CD4-positive, alpha-beta T cell treated with Interleukin-6 at 100 ng/mL for 8 hours (primary cell): ENCODE results near the gene PMEL.

Source experiments
- DNase-seq: peaks from one replicate; pipeline ENCODE4 v3.0.0-alpha.2; 2020; ENCODE audit warnings: mixed read lengths, low spot score

The PMEL gene

GRCh38 chr12:55942055-55942454 lies 23.8 kb downstream of the PMEL start:
- no peak for DNase-seq

- DNase-seq = peak; percentile 86
Measured at GRCh38 chr12:55940065-55940732, 25.6 kb downstream of the PMEL start.

GRCh38 chr12:55938826-55939501 lies 26.9 kb downstream of the PMEL start:
- no peak for DNase-seq

GRCh38 chr12:55937981-55938380 lies 27.9 kb downstream of the PMEL start:
- DNase-seq = no peak

- no peak for DNase-seq
Measured at GRCh38 chr12:55935738-55936151, 30.1 kb downstream of the PMEL start.

- no peak for DNase-seq
Measured at GRCh38 chr12:55934773-55935172, 31.1 kb downstream of the PMEL start.

- no peak for DNase-seq
Measured at GRCh38 chr12:55933799-55934742, 31.8 kb downstream of the PMEL start.

- DNase-seq = no peak
Measured at GRCh38 chr12:55933169-55933798, 32.6 kb downstream of the PMEL start.

GRCh38 chr12:55932551-55932910 lies 33.3 kb downstream of the PMEL start:
- DNase-seq = peak; percentile 67

- DNase-seq = peak; percentile 36
Measured at GRCh38 chr12:55931780-55932550, 33.9 kb downstream of the PMEL start.

- no peak for DNase-seq
Measured at GRCh38 chr12:55931317-55931779, 34.5 kb downstream of the PMEL start.

GRCh38 chr12:55930771-55931316 lies 35.0 kb downstream of the PMEL start, which contains the start of gene DGKA:
Gene DGKA, plus strand, starts transcription at chr12:55931162. Its CDS starts 5,342 bp downstream, at chr12:55936504.
- peak; percentile 88 for DNase-seq

GRCh38 chr12:55929306-55929791 lies 36.5 kb downstream of the PMEL start:
- DNase-seq = peak; percentile 96

GRCh38 chr12:55927588-55928502 lies 38.0 kb downstream of the PMEL start, which contains the start of gene PYM1:
Gene PYM1, minus strand, starts transcription at chr12:55927894. Its CDS starts 133 bp downstream, at chr12:55927761.
- peak; percentile 77 for DNase-seq

GRCh38 chr12:55926738-55927587 lies 38.9 kb downstream of the PMEL start:
- DNase-seq = peak; percentile 93

GRCh38 chr12:55925870-55926737 lies 39.7 kb downstream of the PMEL start:
- no peak for DNase-seq

- DNase-seq = no peak
Measured at GRCh38 chr12:55925371-55925770, 40.5 kb downstream of the PMEL start.
